Sigmoid colon (tissue), 7 donors: ENCODE data around the gene SCAF1. TPM values are rescaled to one million over a fixed set of nuclear protein-coding genes. Genes with fewer than 3 reads are reported as not detected.

Experiments used
- DNase-seq: peaks from one replicate; pipeline ENCODE4 v3.0.0-alpha.2; 2019
- H3K27ac ChIP-seq, 4 donors: fragments of 200-600 bp; sonication (generic); one replicate each; pipeline ENCODE4 v1.5.1; 2016 to 2019; ENCODE audit warnings: mild to moderate bottlenecking in 1 of 4
- H3K27me3 ChIP-seq, 3 donors: fragments of 200-600 bp; sonication (generic); one replicate each; pipeline ENCODE4 v1.5.1; 2019; ENCODE audit warnings: mild to moderate bottlenecking in 1 of 3
- H3K36me3 ChIP-seq, 4 donors: fragments of 200-600 bp; sonication (generic); one replicate each; pipeline ENCODE4 v1.5.1; 2016 to 2019
- H3K4me1 ChIP-seq, 4 donors: fragments of 200-600 bp; sonication (generic); one replicate each; pipeline ENCODE4 v1.5.1; 2017 to 2019
- H3K4me3 ChIP-seq, 4 donors: fragments of 200-600 bp; sonication (generic); one replicate each; pipeline ENCODE4 v1.5.1; 2017 to 2019; ENCODE audit warnings: mild to moderate bottlenecking in 2 of 4, moderate library complexity in 1 of 4
- H3K9me3 ChIP-seq, 4 donors: fragments of 200-600 bp in 3 of 4; sonication (generic) in 3 of 4; one replicate each; pipeline versions ENCODE4 v1.5.1 to v1.6.1; 2013 to 2019
- EP300 ChIP-seq, 4 donors: sonication (generic); formaldehyde crosslinking; IDR thresholded peaks; one replicate each; pipeline ENCODE4 v1.6.1; 2017; ENCODE audit warnings: antibody characterized with exemption in 4 of 4
- POLR2A ChIP-seq, 2 donors: fragments of 450-650 bp; IDR thresholded peaks; one replicate each; pipeline ENCODE4 v1.6.1; 2016; ENCODE audit warnings: antibody characterized with exemption in 2 of 2, mild to moderate bottlenecking in 2 of 2, moderate library complexity in 2 of 2
- POLR2AphosphoS5 ChIP-seq, 4 donors: sonication (generic); formaldehyde crosslinking; IDR thresholded peaks; one replicate each; pipeline ENCODE4 v1.6.1; 2017; ENCODE audit warnings: antibody characterized with exemption in 4 of 4
- WGBS, 2 donors: extraction: QIAGEN DNeasy Blood & Tissue Kit; methylation state at CpG; one replicate each; pipeline ENCODE4 v1.1.7; 2013; 5-methylcytosine and 5-hydroxymethylcytosine counted together
- intact Hi-C: fragments of 100-400 bp; cut with DNase I; formaldehyde crosslinking; loops from one replicate; pipeline ENCODE4 v1.15.1; 2023
- polyA plus RNA-seq, 3 donors: library from polyadenylated mRNA; stranded (reverse); fragments of 200-250 nt; gene quantifications; one replicate each; pipeline ENCODE4 v1.2.3, GENCODE V29; 2013
- total RNA-seq, 4 donors: library from RNA; depleted of rRNA; stranded (reverse); fragments of >200 nt; gene quantifications; one replicate each; pipeline ENCODE4 v1.1.0, GENCODE V29; 2016
- TF ChIP-seq, protein P1 (sequence below), 4 experiments: fragments of 450-650 bp in 3 of 4; fragments of 200-600 bp in 1 of 4; IDR thresholded peaks; one replicate each; pipeline ENCODE4 v1.5.1; 2016 to 2019; ENCODE audit warnings: antibody characterized with exemption in 4 of 4, mild to moderate bottlenecking in 3 of 4, moderate library complexity in 2 of 4
- donor health status: healthy with polysubstance abuse.
- donor health status: Bipolar disorder and iron deficiency.
- donor health status: healthy.

Gene SCAF1
- total and polyA plus RNA-seq, 7 donors = 9.0 to 30.8 (median 13.3) TPM

DNA sequence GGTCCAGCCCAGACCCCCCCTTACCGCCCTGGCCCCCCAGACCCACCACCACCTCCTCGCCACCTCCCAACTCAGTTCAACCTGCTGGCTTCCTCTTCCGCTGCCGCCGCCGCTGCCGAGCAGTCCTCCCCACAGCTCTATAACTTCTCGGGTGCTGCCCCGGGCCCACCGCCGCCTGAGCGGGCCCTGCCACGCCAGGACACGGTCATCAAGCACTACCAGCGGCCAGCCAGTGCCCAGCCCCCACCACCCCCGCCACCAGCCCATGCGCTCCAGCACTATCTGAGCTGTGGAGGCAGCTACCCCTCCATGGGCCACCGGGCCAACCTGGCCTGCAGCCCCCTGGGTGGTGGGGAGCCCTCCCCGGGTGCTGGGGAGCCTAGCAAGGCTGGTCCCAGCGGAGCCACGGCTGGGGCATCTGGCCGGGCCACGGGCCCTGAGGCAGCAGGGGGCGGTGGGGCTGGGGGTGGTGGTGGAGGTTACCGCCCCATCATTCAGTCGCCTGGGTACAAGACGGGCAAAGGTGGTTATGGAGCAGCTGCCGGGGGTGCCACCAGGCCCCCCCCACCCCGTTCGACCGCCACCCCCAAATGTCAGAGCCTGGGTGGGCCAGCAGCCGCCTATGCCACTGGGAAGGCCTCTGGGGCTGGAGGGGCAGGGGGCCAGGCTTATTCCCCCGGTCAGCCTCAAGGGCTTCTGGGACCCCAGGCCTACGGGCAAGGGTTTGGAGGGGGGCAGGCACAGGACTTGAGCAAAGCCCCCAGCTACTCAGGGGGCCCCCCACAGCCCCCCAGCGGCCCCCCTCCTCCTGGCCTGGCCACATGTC is 46.8 kb upstream of the SCAF1 start:
- H3K4me3 ChIP-seq = no peak overlapping the region
- H3K36me3 ChIP-seq = peaks cover 15 to 61% (median 48%) of the 10 kb centered on the region in 4 donors
- TF ChIP-seq POLR2A (IDR thresholded peaks at IDR 0.05) = no peak
- TF ChIP-seq EP300 (IDR thresholded peaks at IDR 0.05) = no peak
- no peak for TF ChIP-seq POLR2AphosphoS5 (IDR thresholded peaks at IDR 0.05)
- TF ChIP-seq, protein P1, sequence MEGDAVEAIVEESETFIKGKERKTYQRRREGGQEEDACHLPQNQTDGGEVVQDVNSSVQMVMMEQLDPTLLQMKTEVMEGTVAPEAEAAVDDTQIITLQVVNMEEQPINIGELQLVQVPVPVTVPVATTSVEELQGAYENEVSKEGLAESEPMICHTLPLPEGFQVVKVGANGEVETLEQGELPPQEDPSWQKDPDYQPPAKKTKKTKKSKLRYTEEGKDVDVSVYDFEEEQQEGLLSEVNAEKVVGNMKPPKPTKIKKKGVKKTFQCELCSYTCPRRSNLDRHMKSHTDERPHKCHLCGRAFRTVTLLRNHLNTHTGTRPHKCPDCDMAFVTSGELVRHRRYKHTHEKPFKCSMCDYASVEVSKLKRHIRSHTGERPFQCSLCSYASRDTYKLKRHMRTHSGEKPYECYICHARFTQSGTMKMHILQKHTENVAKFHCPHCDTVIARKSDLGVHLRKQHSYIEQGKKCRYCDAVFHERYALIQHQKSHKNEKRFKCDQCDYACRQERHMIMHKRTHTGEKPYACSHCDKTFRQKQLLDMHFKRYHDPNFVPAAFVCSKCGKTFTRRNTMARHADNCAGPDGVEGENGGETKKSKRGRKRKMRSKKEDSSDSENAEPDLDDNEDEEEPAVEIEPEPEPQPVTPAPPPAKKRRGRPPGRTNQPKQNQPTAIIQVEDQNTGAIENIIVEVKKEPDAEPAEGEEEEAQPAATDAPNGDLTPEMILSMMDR (IDR thresholded peaks at IDR 0.05) = no peak
- H3K27ac ChIP-seq = peak overlapping the region in 2 of 4 donors; percentile 94 to 97
- 92 to 94% methylated on average over 35 of the region's 35 CpGs for WGBS, 2 donors
- H3K9me3 ChIP-seq = no peaks in the 10 kb centered on the region
- intact Hi-C loops = loop anchor here (5.0 kb wide), 2 partner anchors 82 to 723 kb away; partner anchors contain the start of genes PPP1R15A and PRMT1
- DNase-seq = no peak
- H3K27me3 ChIP-seq = no peaks in the 10 kb centered on the region
- peaks cover 0 to 39% (median 27%) of the 10 kb centered on the region in 4 donors for H3K4me1 ChIP-seq

DNA sequence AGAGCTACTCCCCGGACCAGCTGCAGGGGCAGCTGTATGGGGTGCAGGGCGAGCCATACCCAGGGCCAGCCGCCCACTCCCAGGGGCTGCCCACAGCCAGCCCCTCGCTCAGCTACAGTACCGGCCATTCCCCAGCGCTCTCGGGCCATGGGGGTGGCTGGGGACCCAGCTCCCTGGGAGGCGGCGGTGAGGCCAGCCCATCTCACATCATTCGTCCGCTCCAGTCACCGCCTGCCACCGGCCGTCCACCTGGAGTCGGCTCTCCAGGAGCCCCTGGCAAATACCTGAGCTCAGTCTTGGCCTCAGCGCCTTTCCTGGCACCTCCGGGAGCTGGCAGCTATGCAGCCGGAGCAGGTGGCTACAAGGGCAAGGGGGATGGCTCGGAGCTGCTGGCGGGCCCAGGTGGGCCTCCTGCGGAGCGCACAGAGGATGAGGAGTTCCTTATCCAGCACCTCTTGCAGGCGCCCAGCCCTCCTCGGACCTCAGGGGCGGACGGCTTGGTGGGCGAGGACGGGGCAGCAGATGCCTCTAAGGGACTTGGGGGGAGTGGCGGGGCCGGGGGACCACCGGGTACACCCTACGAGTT is 46.1 kb upstream of the SCAF1 start:
- intact Hi-C loops = no loop called here
- H3K4me1 ChIP-seq = peaks cover 0 to 33% (median 27%) of the 10 kb centered on the region in 4 donors

DNA sequence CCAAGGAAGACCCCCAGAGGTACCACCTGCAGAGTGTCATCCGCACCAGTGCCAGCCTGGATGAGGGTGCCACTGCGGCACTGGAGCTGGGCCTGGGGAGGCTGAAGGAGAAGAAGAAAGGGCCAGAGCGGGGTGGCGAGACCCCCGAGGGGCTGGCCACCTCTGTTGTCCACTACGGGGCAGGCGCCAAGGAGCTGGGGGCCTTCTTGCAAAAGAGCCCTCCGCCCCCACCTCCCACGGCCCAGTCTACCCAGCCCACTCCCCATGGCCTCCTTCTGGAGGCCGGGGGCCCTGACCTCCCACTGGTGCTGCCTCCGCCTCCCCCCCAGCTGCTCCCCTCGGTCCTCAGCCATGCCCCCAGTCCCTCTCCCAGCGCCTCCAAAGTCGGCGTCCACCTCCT is 45.6 kb upstream of the SCAF1 start:
- 94 to 96% methylated on average over 15 of the region's 15 CpGs for WGBS, 2 donors
- Histone ChIP-seq H3K9me3 (no peaks in the 10 kb centered on the region), H3K27me3 (no peaks in the 10 kb centered on the region), H3K4me3 (no peak overlapping the region), H3K4me1 (peaks cover 0 to 33% (median 27%) of the 10 kb centered on the region in 4 donors), H3K27ac (no peak overlapping the region), H3K36me3 (peaks cover 18 to 73% (median 50%) of the 10 kb centered on the region in 4 donors)
- intact Hi-C loops = no loop called here
- no peak for TF ChIP-seq EP300 (IDR thresholded peaks at IDR 0.05)
- no peak for TF ChIP-seq POLR2A (IDR thresholded peaks at IDR 0.05)
- TF ChIP-seq POLR2AphosphoS5 (IDR thresholded peaks at IDR 0.05) = no peak
- TF ChIP-seq, protein P1 (IDR thresholded peaks at IDR 0.05) = no peak
- no peak for DNase-seq

More for the DNA sequence above, 46.1 kb upstream of the SCAF1 start:
- Histone ChIP-seq H3K4me3 (no peak overlapping the region), H3K36me3 (peaks cover 16 to 68% (median 49%) of the 10 kb centered on the region in 4 donors), H3K9me3 (no peaks in the 10 kb centered on the region), H3K27ac (no peak overlapping the region), H3K27me3 (no peaks in the 10 kb centered on the region)
- DNase-seq = peak; percentile 66
- TF ChIP-seq, protein P1 (IDR thresholded peaks at IDR 0.05) = no peak
- TF ChIP-seq POLR2AphosphoS5 (IDR thresholded peaks at IDR 0.05) = no peak
- TF ChIP-seq EP300 (IDR thresholded peaks at IDR 0.05) = no peak
- TF ChIP-seq POLR2A (IDR thresholded peaks at IDR 0.05) = no peak
- WGBS, 2 donors = 95% methylated on average over 32 of the region's 32 CpGs

DNA sequence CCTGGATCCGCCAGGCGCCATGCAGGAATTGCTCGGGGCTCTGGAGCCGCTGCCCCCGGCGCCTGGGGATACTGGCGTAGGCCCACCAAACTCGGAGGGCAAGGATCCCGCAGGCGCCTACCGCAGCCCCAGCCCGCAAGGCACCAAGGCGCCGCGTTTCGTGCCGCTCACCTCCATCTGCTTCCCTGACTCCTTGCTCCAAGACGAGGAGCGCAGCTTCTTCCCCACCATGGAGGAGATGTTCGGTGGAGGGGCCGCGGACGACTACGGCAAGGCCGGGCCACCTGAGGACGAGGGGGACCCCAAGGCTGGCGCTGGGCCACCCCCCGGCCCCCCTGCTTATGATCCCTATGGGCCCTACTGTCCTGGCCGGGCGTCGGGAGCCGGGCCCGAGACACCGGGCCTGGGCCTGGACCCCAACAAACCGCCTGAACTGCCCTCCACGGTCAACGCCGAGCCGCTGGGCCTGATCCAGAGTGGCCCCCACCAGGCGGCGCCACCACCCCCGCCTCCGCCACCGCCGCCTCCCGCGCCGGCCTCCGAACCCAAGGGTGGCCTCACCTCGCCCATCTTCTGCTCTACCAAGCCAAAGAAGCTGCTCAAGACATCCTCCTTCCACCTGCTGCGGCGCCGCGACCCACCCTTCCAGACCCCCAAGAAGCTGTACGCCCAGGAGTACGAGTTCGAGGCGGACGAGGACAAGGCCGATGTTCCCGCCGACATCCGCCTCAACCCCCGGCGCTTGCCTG is 44.9 kb upstream of the SCAF1 start:
- H3K4me3 ChIP-seq = no peak overlapping the region
- H3K27me3 ChIP-seq = no peaks in the 10 kb centered on the region
- peaks cover 0 to 31% (median 25%) of the 10 kb centered on the region in 4 donors for H3K4me1 ChIP-seq
- DNase-seq = no peak
- no peaks in the 10 kb centered on the region for H3K9me3 ChIP-seq
- no peak overlapping the region for H3K27ac ChIP-seq
- peaks cover 21 to 80% (median 56%) of the 10 kb centered on the region in 4 donors for H3K36me3 ChIP-seq
- no peak for TF ChIP-seq POLR2AphosphoS5 (IDR thresholded peaks at IDR 0.05)
- TF ChIP-seq EP300 (IDR thresholded peaks at IDR 0.05) = no peak
- TF ChIP-seq POLR2A (IDR thresholded peaks at IDR 0.05) = no peak
- TF ChIP-seq, protein P1 (IDR thresholded peaks at IDR 0.05) = no peak
- WGBS, 2 donors = 97% methylated on average over 65 of the region's 65 CpGs
- intact Hi-C loops = no loop called here
